ENCODE data around the gene LRRC66. TPM values are rescaled to one million over a fixed set of nuclear protein-coding genes. Genes with fewer than 3 reads are reported as not detected.

The LRRC66 gene
- total RNA-seq, 2 experiments from 2014 or later, result 0.28 to 0.30 TPM

DNA sequence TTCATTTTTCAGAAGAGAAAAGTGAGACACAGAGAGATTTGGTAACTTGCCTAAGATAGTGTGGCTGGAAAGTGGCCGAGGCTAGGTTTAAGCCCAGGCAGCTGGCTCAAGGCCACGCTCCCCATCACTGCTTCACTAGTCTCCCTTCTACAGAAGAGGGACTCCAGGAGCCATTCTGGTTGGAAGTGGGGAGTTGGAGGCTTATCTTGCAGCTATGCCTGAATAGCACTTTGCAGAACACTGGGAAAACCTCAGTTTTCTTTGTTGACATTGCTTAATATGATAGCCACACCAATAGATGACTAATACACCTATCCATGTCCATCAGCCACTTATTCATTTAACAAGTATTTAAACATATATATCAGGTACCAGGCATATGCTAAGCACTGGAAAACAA, 18.5 kb downstream of the LRRC66 start:
- ChIA-PET CTCF (no interaction called here), POLR2A (no interaction called here)
- H3K9me3 Mint-ChIP-seq, result no peaks in the 10 kb centered on the region
- no peak overlapping the region for H3K4me3 Mint-ChIP-seq
- H3K27me3 Mint-ChIP-seq, result no peaks in the 10 kb centered on the region
- no peaks in the 10 kb centered on the region for H3K36me3 Mint-ChIP-seq (ENCODE audit: low read depth)
- no peak overlapping the region for H3K27ac Mint-ChIP-seq
- no peak for DNase-seq
- no peaks in the 10 kb centered on the region for H3K4me1 Mint-ChIP-seq

DNA sequence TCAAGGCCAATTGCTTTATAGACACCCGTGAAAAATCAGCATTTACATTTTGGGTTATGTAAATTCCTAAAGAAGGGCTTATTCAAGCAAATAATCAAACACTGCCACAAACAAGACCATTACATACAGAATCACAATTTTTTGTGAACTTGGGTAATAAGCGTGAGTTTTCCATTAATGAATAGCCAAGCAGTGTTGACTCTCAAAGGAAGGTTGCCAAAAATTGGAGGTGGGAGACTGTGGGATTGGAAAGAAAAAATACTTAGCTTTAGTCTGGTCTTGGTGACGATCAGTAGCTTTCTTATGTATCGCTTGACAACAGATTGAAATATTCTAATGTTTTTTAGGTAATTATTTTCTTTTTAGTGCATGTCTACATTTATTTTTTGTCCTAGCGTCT, 20.9 kb downstream of the LRRC66 start:
- Mint-ChIP-seq H3K27ac (no peak overlapping the region), H3K4me3 (no peak overlapping the region), H3K36me3 (ENCODE audit: low read depth) (no peaks in the 10 kb centered on the region), H3K9me3 (no peaks in the 10 kb centered on the region), H3K4me1 (no peaks in the 10 kb centered on the region), H3K27me3 (no peaks in the 10 kb centered on the region)
- ChIA-PET CTCF (no interaction called here), POLR2A (no interaction called here)
- DNase-seq, result no peak

DNA sequence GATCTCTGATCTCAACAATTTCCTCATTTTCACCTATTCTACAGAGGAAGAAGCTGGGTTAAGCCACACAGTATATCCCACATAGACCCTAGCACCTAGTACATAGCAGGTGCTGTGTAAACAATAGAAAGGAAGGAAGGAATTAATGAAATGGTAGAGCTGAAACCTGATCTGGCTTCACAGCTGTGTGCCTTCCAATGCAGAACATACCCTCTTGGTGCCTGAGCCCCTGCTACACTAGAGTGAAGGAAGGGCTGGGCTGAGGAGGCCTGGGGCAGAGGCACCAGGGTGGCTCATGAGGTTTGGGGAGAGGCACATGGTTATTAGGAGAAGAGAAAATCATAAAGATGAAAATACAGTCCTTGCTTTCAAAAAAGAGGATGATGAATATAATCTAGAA, 21.3 kb downstream of the LRRC66 start:
- no peak for DNase-seq
- Mint-ChIP-seq H3K4me3 (no peak overlapping the region), H3K27ac (no peak overlapping the region), H3K36me3 (ENCODE audit: low read depth) (no peaks in the 10 kb centered on the region), H3K4me1 (no peaks in the 10 kb centered on the region), H3K9me3 (no peaks in the 10 kb centered on the region), H3K27me3 (no peaks in the 10 kb centered on the region)
- CTCF ChIA-PET, result no interaction called here
- POLR2A ChIA-PET, result no interaction called here

DNA sequence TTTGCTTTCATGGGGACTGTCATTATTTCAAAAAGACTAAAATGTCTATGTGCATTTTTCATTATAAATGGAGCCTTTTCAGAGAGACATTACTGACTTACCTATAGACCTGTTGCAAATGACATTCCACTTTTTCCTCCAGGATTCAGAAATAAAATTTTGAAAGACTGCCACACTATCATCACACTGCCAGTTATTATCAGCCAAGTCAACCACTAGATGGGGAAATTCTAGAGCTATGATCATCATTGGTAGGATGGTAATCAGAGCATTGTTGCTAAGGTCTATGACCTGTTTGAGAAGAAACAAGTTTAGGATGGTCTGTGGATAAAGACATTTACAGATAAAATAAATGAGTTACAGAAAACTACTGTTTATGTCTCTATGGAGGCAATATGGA, 22.5 kb downstream of the LRRC66 start:
- no peaks in the 10 kb centered on the region for H3K27me3 Mint-ChIP-seq
- no peak overlapping the region for H3K4me3 Mint-ChIP-seq
- DNase-seq, result no peak
- no peaks in the 10 kb centered on the region for H3K36me3 Mint-ChIP-seq (ENCODE audit: low read depth)
- H3K4me1 Mint-ChIP-seq, result no peaks in the 10 kb centered on the region
- POLR2A ChIA-PET, result no interaction called here
- CTCF ChIA-PET, result no interaction called here
- no peak overlapping the region for H3K27ac Mint-ChIP-seq
- H3K9me3 Mint-ChIP-seq, result no peaks in the 10 kb centered on the region

DNA sequence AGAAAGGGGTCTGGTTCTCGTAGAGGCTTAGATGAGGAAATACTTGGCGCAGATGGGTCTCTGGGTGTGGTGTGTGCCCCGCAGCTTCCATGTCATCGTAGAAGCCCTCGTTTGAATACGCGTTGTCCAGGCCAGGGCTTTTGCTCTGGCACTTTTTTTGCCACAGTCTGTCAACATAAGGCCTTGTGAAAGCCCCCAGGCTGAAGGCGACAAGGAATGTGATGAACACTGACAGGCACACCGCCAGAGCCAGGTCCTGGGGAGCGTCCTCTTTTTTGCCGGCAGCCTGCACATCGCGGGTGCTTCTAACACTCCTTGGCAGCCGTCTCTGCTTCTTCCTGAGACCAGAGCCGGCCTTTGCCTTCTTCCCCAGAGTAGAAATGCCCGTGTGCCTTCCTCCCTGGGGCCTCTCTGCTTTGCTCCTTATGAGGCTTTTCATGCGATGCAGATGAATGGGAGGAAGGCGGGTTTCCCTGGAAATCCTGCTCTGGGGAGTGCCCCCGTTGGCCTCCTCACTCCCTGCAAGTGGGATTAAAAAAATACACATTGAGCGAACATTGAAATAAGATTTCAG, 24.4 kb downstream of the LRRC66 start:
- Mint-ChIP-seq H3K4me1 (no peaks in the 10 kb centered on the region), H3K27ac (no peak overlapping the region), H3K27me3 (no peaks in the 10 kb centered on the region), H3K9me3 (peaks cover 1% of the 10 kb centered on the region), H3K4me3 (no peak overlapping the region), H3K36me3 (ENCODE audit: low read depth) (no peaks in the 10 kb centered on the region)
- no peak for DNase-seq
- ChIA-PET CTCF (no interaction called here), POLR2A (no interaction called here)

DNA sequence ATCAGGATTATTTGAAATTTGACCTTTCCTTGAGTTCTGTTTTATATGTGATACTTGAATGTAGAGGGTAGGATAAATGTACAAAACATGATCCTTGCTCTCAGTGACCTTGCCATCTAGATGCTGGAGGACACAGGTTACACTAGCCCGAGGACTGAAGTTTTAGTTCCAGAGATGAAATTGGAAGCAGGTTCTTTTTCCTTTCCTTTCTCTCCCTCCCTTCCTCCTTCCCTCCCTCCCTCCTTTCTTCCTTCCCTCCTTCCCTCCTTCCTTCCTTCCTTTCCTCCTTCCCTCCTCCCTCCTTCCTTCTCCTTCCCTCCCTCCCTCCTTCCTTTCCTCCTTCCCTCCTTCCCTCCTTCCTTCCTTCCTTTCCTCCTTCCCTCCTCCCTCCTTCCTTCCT, 54.3 kb downstream of the LRRC66 start:
- no peak for DNase-seq
- H3K27me3 Mint-ChIP-seq, result peaks cover 6% of the 10 kb centered on the region
- CTCF ChIA-PET, result no interaction called here
- H3K4me3 Mint-ChIP-seq, result no peak overlapping the region
- POLR2A ChIA-PET, result no interaction called here
- no peak overlapping the region for H3K27ac Mint-ChIP-seq
- H3K9me3 Mint-ChIP-seq, result no peaks in the 10 kb centered on the region
- H3K4me1 Mint-ChIP-seq, result no peaks in the 10 kb centered on the region
- H3K36me3 Mint-ChIP-seq (ENCODE audit: low read depth), result no peaks in the 10 kb centered on the region

DNA sequence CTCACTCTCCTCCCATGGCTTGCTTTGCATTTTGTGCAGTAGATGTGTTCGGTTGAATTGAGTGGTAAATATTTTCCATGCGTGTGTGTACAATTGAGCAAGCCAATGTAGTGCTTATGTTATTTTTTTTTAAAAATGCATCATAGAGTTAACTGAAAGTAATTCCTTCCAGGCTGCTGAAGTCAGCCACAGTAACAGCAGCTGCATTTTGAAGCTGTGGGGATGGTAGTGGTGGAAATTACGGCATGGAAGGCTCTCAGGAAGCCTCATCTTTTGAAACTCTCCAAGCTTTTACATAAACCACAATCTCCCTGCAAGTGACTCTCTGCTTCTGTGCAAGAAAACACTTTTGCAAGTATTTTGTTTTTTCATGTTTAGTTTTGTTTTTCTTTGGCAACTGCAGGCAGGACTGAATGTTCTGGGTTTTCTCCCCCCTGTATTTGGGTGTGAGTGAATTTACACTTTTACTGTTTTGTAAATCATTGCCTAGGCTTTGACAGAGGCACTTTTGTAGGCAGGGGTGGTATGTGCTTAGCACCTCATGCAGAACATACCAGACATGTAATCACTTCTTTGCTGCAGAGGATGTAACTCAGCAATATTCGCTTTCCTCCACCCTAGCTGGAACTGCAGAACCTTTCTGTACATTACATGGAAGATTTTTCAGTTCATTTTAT, 56.2 kb downstream of the LRRC66 start:
- H3K27me3 Mint-ChIP-seq, result peaks cover 6% of the 10 kb centered on the region
- H3K4me1 Mint-ChIP-seq, result no peaks in the 10 kb centered on the region
- H3K27ac Mint-ChIP-seq, result no peak overlapping the region
- CTCF ChIA-PET, result no interaction called here
- DNase-seq, result no peak
- POLR2A ChIA-PET, result no interaction called here
- no peaks in the 10 kb centered on the region for H3K36me3 Mint-ChIP-seq (ENCODE audit: low read depth)
- no peak overlapping the region for H3K4me3 Mint-ChIP-seq
- no peaks in the 10 kb centered on the region for H3K9me3 Mint-ChIP-seq

DNA sequence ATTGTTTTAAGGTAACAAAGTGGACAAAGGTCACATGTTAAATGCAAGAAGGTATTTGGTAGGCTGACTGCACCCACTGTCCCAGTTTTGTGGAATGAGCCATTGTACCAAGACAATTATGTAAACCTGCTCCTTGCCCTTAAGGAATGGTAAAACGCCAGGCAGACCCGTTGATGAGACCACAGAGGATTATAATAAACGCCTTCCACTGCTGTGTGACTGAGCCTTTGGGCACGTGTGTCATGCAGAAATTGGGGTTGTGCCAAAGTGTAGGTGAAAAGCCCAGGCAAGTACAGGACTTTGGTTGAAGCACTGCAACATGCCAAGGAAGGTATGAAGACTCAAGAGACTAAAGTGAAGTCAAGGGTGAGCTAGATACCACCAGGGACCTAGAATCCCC, 59.7 kb downstream of the LRRC66 start:
- peaks cover 6% of the 10 kb centered on the region for H3K27me3 Mint-ChIP-seq
- H3K9me3 Mint-ChIP-seq, result no peaks in the 10 kb centered on the region
- H3K4me3 Mint-ChIP-seq, result no peak overlapping the region

DNA sequence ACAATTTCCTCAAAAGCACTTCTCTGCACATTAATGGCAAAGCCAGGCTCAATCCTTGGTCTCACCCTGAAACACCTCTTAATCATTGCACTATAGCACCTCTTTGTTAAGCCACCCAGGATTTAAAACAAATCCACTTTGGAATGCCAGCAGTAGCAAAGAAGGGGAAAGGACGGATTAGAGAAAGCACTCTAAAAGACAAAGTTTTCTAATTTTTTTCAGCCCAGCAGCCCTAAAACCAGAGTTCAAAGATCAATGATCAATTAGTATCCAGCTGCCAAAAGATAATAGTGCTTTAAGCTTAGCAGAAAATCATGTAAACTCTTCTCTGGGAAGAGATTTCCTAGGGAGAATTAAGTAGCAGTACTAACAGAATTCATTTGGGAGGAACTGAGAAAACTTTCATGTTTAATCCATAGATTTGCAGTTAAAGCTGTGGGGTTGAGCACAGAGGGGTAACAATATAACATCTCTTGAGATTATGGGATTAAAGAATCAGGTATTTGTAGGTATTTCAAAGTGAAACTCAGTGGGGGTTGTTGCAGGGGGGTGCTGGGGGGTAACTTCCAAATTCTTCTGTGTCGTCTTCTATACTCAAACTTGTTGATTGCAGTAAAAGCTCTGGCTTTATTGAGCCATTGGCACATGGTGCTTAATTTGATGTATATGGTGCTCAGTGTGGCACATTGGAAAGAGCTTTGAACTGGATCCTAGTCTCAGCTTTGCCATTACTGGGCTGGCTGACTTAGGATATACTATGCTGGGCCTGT, 61.8 kb downstream of the LRRC66 start:
- DNase-seq, result no peak

More for the DNA sequence above, 59.7 kb downstream of the LRRC66 start:
- Mint-ChIP-seq H3K36me3 (ENCODE audit: low read depth) (no peaks in the 10 kb centered on the region), H3K4me1 (no peaks in the 10 kb centered on the region), H3K27ac (no peak overlapping the region)
- no peak for DNase-seq
- ChIA-PET POLR2A (no interaction called here), CTCF (no interaction called here)

More for the DNA sequence above, 61.8 kb downstream of the LRRC66 start:
- Mint-ChIP-seq H3K27me3 (peaks cover 3% of the 10 kb centered on the region), H3K27ac (no peak overlapping the region), H3K4me3 (no peak overlapping the region), H3K4me1 (no peaks in the 10 kb centered on the region), H3K36me3 (ENCODE audit: low read depth) (no peaks in the 10 kb centered on the region), H3K9me3 (no peaks in the 10 kb centered on the region)
- CTCF ChIA-PET, result no interaction called here
- POLR2A ChIA-PET, result no interaction called here

Other genes with a start within 250 kb of the LRRC66 start
- 10 to 100 TPM; 28.9 TPM for gene DCUN1D4, start 177.2 kb downstream of the LRRC66 start, total RNA-seq
- 10 to 100 TPM; 15.6 TPM for gene SGCB, start 17.9 kb upstream of the LRRC66 start, total RNA-seq
- under 1 TPM; 0.10 to 0.48 TPM for gene SPATA18, start 30.9 kb upstream of the LRRC66 start, total RNA-seq

All from activated CD4-positive, alpha-beta memory T cell treated with anti-CD3 and anti-CD28 coated beads, Interleukin-2, amount 10 ng/mL, durations not matched to agents 7 days and 5 days (primary cell).